HepG2 (cell line): ENCODE data around the gene ZNF77.

Experiments used
- ESRRA ChIP-seq: sonication (generic); formaldehyde crosslinking; IDR thresholded peaks from 2 replicates; pipeline ENCODE4 v1.5.1; 2020; ENCODE audit warnings: mild to moderate bottlenecking, low read depth, missing genetic modification reagents
- KAT8 ChIP-seq: IDR thresholded peaks from 2 replicates; pipeline ENCODE4 v1.6.1; 2016; ENCODE audit warnings: missing genetic modification reagents, missing compliant biosample characterization
- SMAD1 ChIP-seq: sonication (generic); formaldehyde crosslinking; IDR thresholded peaks from 2 replicates; pipeline ENCODE4 v1.4.0; 2020; ENCODE audit warnings: missing genetic modification reagents, low read depth, mild to moderate bottlenecking, borderline replicate concordance
- TF ChIP-seq, protein P1 (sequence below): sonication (generic); formaldehyde crosslinking; IDR thresholded peaks from 2 replicates; pipeline ENCODE4 v1.8.1; 2023; ENCODE audit warnings: missing genetic modification reagents, inconsistent platforms, borderline replicate concordance
- TF ChIP-seq, protein P2 (sequence below): sonication (generic); formaldehyde crosslinking; IDR thresholded peaks from 2 replicates; pipeline ENCODE4 v1.8.0; 2022; ENCODE audit warnings: mild to moderate bottlenecking, missing genetic modification reagents; ENCODE audit not compliant: insufficient replicate concordance

DNA sequence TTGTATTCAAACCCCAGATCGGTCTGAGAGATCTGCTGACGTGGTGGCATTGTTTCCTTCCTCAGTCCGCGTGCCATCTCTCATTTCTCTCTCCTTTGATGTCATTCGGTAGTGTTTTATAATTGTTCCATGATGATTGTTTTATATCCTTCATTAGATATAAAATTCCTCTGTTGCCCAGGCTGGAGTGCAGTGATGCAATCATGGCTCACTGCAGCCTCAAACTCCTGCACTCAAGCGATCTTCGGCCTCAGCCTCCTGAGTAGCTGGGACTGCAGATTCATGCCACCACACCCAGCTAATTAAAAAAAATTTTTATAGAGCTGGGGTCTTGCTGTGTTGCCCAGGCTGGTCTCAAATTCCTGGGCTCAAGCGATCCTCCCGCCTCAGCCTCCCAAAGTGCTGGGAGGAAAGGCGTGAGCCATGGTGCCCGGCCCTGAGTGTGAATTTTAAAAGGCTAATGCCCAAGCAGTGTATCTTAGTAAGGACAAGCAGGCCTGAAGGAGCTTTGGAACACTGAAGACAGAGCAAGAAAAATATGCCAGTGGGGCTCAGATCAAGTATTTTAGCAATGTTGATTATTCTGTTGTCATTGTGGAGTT is 38.8 kb downstream of the ZNF77 start:
- TF ChIP-seq SMAD1 (CRISPR knock-in tag), result no peak
- no peak for TF ChIP-seq ESRRA
- no peak for TF ChIP-seq KAT8
- TF ChIP-seq, protein P1, sequence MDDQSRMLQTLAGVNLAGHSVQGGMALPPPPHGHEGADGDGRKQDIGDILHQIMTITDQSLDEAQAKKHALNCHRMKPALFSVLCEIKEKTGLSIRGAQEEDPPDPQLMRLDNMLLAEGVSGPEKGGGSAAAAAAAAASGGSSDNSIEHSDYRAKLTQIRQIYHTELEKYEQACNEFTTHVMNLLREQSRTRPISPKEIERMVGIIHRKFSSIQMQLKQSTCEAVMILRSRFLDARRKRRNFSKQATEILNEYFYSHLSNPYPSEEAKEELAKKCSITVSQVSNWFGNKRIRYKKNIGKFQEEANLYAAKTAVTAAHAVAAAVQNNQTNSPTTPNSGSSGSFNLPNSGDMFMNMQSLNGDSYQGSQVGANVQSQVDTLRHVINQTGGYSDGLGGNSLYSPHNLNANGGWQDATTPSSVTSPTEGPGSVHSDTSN (CRISPR knock-in tag), result no peak
- TF ChIP-seq, protein P2, sequence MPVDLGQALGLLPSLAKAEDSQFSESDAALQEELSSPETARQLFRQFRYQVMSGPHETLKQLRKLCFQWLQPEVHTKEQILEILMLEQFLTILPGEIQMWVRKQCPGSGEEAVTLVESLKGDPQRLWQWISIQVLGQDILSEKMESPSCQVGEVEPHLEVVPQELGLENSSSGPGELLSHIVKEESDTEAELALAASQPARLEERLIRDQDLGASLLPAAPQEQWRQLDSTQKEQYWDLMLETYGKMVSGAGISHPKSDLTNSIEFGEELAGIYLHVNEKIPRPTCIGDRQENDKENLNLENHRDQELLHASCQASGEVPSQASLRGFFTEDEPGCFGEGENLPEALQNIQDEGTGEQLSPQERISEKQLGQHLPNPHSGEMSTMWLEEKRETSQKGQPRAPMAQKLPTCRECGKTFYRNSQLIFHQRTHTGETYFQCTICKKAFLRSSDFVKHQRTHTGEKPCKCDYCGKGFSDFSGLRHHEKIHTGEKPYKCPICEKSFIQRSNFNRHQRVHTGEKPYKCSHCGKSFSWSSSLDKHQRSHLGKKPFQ (CRISPR knock-in tag), result no peak
